Peyer's patch (tissue), 4 donors: ENCODE results near the gene P2RX7.

Experiments used
- POLR2A ChIP-seq, 2 donors: fragments of 450-650 bp; IDR thresholded peaks; one replicate each; pipeline ENCODE4 v1.5.1; 2017; ENCODE audit warnings: antibody characterized with exemption in 2 of 2, mild to moderate bottlenecking in 2 of 2, moderate library complexity in 2 of 2
- TF ChIP-seq, protein P1 (sequence below), 6 experiments: fragments of 450-650 bp in 4 of 6; fragments of 200-600 bp in 2 of 6; sonication (generic) in 1 of 6; IDR thresholded peaks; one replicate each; pipeline ENCODE4 v1.5.1; 2017 to 2019; ENCODE audit warnings: antibody characterized with exemption in 6 of 6, mild to moderate bottlenecking in 3 of 6, moderate library complexity in 1 of 6

DNA sequence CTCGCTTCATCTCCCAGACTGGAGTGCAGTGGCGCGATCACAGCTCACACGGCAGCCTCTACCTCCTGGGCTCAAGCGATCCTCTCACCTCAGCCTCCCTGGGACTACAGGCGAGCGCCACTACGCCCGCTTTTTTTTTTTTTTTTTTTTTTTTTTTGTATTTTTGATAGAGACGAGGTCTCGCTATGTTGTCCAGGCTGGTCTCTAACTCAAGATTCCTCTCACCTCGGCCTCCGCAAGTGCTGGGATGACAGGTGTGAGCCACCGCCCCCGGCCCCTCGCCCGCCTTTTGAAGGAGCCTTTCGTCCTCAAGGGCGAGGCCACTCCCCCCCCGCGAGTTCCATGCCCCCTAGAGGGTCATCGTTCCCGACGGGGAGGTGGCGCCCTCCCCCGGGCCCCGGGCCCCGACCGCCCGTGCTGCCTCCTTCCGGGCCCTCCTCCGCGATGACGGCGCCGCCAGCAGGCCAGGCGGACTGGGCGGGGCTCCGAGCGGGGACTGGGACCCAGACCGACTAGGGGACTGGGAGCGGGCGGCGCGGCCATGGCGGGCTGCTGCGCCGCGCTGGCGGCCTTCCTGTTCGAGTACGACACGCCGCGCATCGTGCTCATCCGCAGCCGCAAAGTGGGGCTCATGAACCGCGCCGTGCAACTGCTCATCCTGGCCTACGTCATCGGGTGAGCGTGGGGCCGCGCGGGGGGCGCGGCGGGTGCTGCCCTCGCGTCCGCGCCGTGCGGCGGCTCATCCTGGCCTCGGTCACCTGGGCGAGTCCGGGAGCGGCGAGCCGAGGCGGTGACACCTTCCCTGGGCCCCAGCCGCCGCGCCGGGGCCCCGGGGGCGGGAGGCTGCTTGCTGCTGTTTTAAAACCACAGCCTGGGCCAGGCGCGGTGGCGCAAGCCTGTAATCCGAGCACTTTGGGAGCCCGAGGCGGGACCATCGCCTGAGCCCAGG lies 77.2 kb downstream of the P2RX7 start, which contains the start of gene P2RX4:
- TF ChIP-seq, protein P1, sequence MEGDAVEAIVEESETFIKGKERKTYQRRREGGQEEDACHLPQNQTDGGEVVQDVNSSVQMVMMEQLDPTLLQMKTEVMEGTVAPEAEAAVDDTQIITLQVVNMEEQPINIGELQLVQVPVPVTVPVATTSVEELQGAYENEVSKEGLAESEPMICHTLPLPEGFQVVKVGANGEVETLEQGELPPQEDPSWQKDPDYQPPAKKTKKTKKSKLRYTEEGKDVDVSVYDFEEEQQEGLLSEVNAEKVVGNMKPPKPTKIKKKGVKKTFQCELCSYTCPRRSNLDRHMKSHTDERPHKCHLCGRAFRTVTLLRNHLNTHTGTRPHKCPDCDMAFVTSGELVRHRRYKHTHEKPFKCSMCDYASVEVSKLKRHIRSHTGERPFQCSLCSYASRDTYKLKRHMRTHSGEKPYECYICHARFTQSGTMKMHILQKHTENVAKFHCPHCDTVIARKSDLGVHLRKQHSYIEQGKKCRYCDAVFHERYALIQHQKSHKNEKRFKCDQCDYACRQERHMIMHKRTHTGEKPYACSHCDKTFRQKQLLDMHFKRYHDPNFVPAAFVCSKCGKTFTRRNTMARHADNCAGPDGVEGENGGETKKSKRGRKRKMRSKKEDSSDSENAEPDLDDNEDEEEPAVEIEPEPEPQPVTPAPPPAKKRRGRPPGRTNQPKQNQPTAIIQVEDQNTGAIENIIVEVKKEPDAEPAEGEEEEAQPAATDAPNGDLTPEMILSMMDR (IDR thresholded peaks at IDR 0.05): peak in 3 of 6 experiments; percentile 32 to 44 (median 40)
- TF ChIP-seq POLR2A (IDR thresholded peaks at IDR 0.05): peak; percentile 96
